ENCODE data around the gene HOXB4.

- TF ChIP-seq POLR2AphosphoS5 (IDR thresholded peaks at IDR 0.05; ENCODE audit: low read depth, low read length) (no peak), POLR2A (IDR thresholded peaks at IDR 0.05; ENCODE audit: low read depth, low read length) (no peak)
Measured at GRCh38 chr17:48593840-48594537, 15.8 kb upstream of the HOXB4 start.
